Natural killer cell (primary cell): ENCODE measurements around the gene TRIP13. TPM values are rescaled to one million over a fixed set of nuclear protein-coding genes. Genes with fewer than 3 reads are reported as not detected.
A peak's percentile ranks its signal among the peaks of the same experiment; 100 is the strongest.
"Not testable (repeated sequence)": the region's sequence is repeated elsewhere in the genome, so short reads cannot be mapped to it uniquely, and the experiment has no call there.

Source experiments
- ATAC-seq, 3 donors: fragments of 150-1000 bp in 2 of 3; fragments of 200-7000 bp in 1 of 3; cut with Tn5 transposase; 1 replicate in 1 of 3; 2 replicates in 2 of 3; pipeline ENCODE4 v1.10.0; 2021; ENCODE audit warnings: mild to moderate bottlenecking in 2 of 3, moderate library complexity in 2 of 3
- DNase-seq, 2 donors: peaks; one replicate each; pipeline versions ENCODE4 v3.0.0 to v3.0.0-alpha.2; 2013 to 2021; ENCODE audit warnings: mixed read lengths in 1 of 2
- H3K27ac ChIP-seq: one replicate; pipeline ENCODE4 v1.5.1; 2013; ENCODE audit warnings: mild to moderate bottlenecking, low read length
- H3K27me3 ChIP-seq: one replicate; pipeline ENCODE4 v1.6.1; 2013; ENCODE audit warnings: low read length; ENCODE audit not compliant: control insufficient read depth, insufficient read depth
- H3K36me3 ChIP-seq: one replicate; pipeline ENCODE4 v1.6.1; 2013; ENCODE audit warnings: low read length; ENCODE audit not compliant: control insufficient read depth, insufficient read depth
- H3K4me1 ChIP-seq: one replicate; pipeline ENCODE4 v1.6.1; 2013; ENCODE audit warnings: low read length; ENCODE audit not compliant: control insufficient read depth, insufficient read depth
- H3K4me3 ChIP-seq: one replicate; pipeline ENCODE4 v1.5.1; 2013; ENCODE audit warnings: low read length
- H3K9me3 ChIP-seq: one replicate; pipeline ENCODE4 v1.6.1; 2013; ENCODE audit warnings: low read length; ENCODE audit not compliant: control insufficient read depth, insufficient read depth
- H3K27ac Mint-ChIP-seq, 2 donors: one replicate each; pipeline ENCODE4 v1.8.0; 2022; ENCODE audit warnings: mild to moderate bottlenecking in 2 of 2, mixed read lengths in 2 of 2, moderate library complexity in 1 of 2
- H3K27me3 Mint-ChIP-seq, 2 donors: one replicate each; pipeline ENCODE4 v1.8.0; 2022; ENCODE audit warnings: low read depth in 2 of 2, mixed read lengths in 2 of 2
- H3K36me3 Mint-ChIP-seq: one replicate; pipeline ENCODE4 v1.8.0; 2022; ENCODE audit warnings: mixed read lengths
- H3K4me1 Mint-ChIP-seq, 2 donors: one replicate each; pipeline ENCODE4 v1.8.0; 2022; ENCODE audit warnings: mixed read lengths in 2 of 2
- H3K4me3 Mint-ChIP-seq: one replicate; pipeline ENCODE4 v1.8.0; 2022; ENCODE audit warnings: mild to moderate bottlenecking, moderate library complexity, mixed read lengths
- H3K9me3 Mint-ChIP-seq, 2 donors: one replicate each; pipeline ENCODE4 v1.8.0; 2022; ENCODE audit warnings: mixed read lengths in 2 of 2
- CTCF ChIP-seq: fragments of 200-600 bp; IDR thresholded peaks from one replicate; pipeline ENCODE4 v1.8.0; 2022; ENCODE audit warnings: antibody characterized with exemption
- WGBS: methylation state at CpG from one replicate; pipeline ENCODE4 v1.1.7; 2013; ENCODE audit warnings: missing lambda C conversion rate; ENCODE audit not compliant: insufficient coverage; 5-methylcytosine and 5-hydroxymethylcytosine counted together
- intact Hi-C: fragments of 100-400 bp; cut with micrococcal nuclease; formaldehyde crosslinking; loops from one replicate; pipeline ENCODE4 v1.14.2; 2022
- total RNA-seq, 4 donors: library from RNA; stranded (reverse); fragments of 120-200 nt in 1 of 4; gene quantifications; one replicate each; pipeline versions ENCODE4 v1.2.3 to v1.2.4, GENCODE V29; 2013 to 2022

The TRIP13 gene, protein sequence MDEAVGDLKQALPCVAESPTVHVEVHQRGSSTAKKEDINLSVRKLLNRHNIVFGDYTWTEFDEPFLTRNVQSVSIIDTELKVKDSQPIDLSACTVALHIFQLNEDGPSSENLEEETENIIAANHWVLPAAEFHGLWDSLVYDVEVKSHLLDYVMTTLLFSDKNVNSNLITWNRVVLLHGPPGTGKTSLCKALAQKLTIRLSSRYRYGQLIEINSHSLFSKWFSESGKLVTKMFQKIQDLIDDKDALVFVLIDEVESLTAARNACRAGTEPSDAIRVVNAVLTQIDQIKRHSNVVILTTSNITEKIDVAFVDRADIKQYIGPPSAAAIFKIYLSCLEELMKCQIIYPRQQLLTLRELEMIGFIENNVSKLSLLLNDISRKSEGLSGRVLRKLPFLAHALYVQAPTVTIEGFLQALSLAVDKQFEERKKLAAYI
- total RNA-seq: under 1 TPM; 0.45 to 0.57 (median 0.56) TPM
- total RNA-seq (2013): 0.74 TPM

- Histone ChIP-seq H3K4me3 (peak within 1 kb of the TSS; percentile 72), H3K27ac (peak within 1 kb of the TSS; percentile 51), H3K9me3 (no peaks in the 10 kb centered on the region), H3K27me3 (no peaks in the 10 kb centered on the region), H3K36me3 (peaks cover 22% of the 10 kb centered on the region), H3K4me1 (peaks cover 23% of the 10 kb centered on the region)
- no peak for TF ChIP-seq CTCF
- DNase-seq (peak; percentile 80 to 93), ATAC-seq (peak; percentile 93 to 98 (median 96))
- Mint-ChIP-seq H3K9me3 (no peaks in the 10 kb centered on the region), H3K4me3 (peak within 1 kb of the TSS; percentile 83), H3K27me3 (no peaks in the 10 kb centered on the region), H3K36me3 (peaks cover 13% of the 10 kb centered on the region), H3K4me1 (peaks cover 8 to 12% of the 10 kb centered on the region in 2 donors), H3K27ac (peak within 1 kb of the TSS; percentile 63 to 76)
- WGBS: under 1% methylated on average over 91 of the region's 91 CpGs
- intact Hi-C loops: no loop called here
Measured at GRCh38 chr5:892394-893136, at the start of gene TRIP13, which contains the start of gene BRD9. Gene TRIP13, plus strand, starts transcription at chr5:892884. Its CDS starts 115 bp downstream, at chr5:892999. Gene BRD9, minus strand, starts transcription at chr5:892801. Its CDS starts 144 bp downstream, at chr5:892657.

GRCh38 chr5:843371-843770 is 49.3 kb upstream of the TRIP13 start:
- H3K36me3 Mint-ChIP-seq, H3K27ac ChIP-seq, intact Hi-C loops: not testable (repeated sequence)

GRCh38 chr5:843926-844325 is 48.8 kb upstream of the TRIP13 start:
- DNase-seq, intact Hi-C loops, H3K36me3 ChIP-seq, H3K4me1 ChIP-seq, H3K36me3 Mint-ChIP-seq, H3K4me3 Mint-ChIP-seq, H3K4me3 ChIP-seq, H3K27me3 ChIP-seq, ATAC-seq, H3K27ac Mint-ChIP-seq, H3K27me3 Mint-ChIP-seq, H3K9me3 ChIP-seq, H3K4me1 Mint-ChIP-seq, H3K9me3 Mint-ChIP-seq, H3K27ac ChIP-seq: not testable (repeated sequence)
- 86% methylated on average over 19 of the region's 22 CpGs for WGBS

More at GRCh38 chr5:843371-843770, 49.3 kb upstream of the TRIP13 start:
- H3K27me3 Mint-ChIP-seq, H3K9me3 Mint-ChIP-seq, H3K4me1 ChIP-seq, H3K9me3 ChIP-seq, H3K4me3 Mint-ChIP-seq, H3K27ac Mint-ChIP-seq, DNase-seq, H3K27me3 ChIP-seq, H3K4me3 ChIP-seq, H3K36me3 ChIP-seq, ATAC-seq, H3K4me1 Mint-ChIP-seq: not testable (repeated sequence)
- WGBS: 90% methylated on average over 11 of the region's 26 CpGs

GRCh38 chr5:844426-844825 is 48.3 kb upstream of the TRIP13 start:
- H3K27me3 ChIP-seq, H3K27ac Mint-ChIP-seq, H3K27ac ChIP-seq, H3K36me3 ChIP-seq, intact Hi-C loops, ATAC-seq, H3K9me3 Mint-ChIP-seq, DNase-seq, H3K36me3 Mint-ChIP-seq, H3K27me3 Mint-ChIP-seq, H3K4me3 ChIP-seq, H3K9me3 ChIP-seq, H3K4me3 Mint-ChIP-seq, H3K4me1 ChIP-seq, H3K4me1 Mint-ChIP-seq: not testable (repeated sequence)
- WGBS: 92% methylated on average over 14 of the region's 16 CpGs

- ATAC-seq, intact Hi-C loops, H3K4me3 ChIP-seq, H3K27ac Mint-ChIP-seq, H3K4me1 Mint-ChIP-seq, H3K27ac ChIP-seq, H3K4me3 Mint-ChIP-seq, H3K27me3 Mint-ChIP-seq, H3K36me3 ChIP-seq, DNase-seq, H3K4me1 ChIP-seq, H3K36me3 Mint-ChIP-seq, H3K9me3 Mint-ChIP-seq, H3K9me3 ChIP-seq, H3K27me3 ChIP-seq: not testable (repeated sequence)
- WGBS: 93% methylated on average over 12 of the region's 21 CpGs
Measured at GRCh38 chr5:845031-845675, 47.5 kb upstream of the TRIP13 start.

DNA sequence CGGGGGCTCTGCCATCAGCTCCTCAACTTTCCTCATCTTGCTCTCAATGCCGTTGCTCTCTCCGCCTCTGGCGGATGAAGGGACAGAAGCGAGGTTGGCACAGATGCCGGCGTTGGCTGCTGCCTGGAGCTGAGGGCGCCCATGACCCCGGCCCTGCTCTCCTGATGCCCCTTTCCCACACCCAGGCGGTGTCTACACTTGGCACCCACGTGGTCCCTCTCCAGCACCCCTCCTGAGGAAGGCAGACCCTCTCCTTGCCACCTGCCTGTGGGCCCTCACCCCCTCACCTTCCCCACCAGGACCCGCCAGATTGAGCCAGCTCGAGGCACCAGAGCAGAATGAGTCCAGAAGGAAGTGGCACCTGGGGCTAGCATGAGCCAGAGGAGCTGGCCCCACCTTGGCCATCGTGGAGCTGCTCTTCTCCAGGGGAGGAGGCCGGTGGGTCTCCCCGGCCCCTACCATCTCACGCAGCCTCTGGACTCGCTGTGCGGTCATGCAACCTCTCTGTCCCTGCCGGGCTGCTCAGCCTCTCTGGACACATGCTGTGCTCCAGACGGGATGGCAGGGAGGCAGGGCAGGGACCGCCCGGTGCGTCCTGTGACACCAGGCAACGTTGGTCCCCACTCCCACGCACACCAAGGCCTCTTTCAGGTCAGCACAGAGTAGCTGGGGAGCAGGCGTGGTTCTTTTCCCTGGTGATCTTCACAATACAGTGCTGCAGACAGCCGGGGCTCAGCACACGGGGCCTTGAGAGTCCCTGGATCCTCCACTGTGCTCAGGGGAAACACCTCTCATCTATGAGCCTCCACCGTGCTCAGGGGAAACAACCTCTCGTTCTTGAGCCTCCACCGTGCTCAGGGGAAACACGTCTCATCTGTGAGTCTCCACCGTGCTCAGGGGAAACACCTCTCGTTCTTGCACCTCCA is 46.7 kb upstream of the TRIP13 start:
- H3K36me3 ChIP-seq, DNase-seq, H3K27ac Mint-ChIP-seq, H3K9me3 ChIP-seq, H3K27me3 Mint-ChIP-seq, H3K27ac ChIP-seq, H3K9me3 Mint-ChIP-seq, H3K4me3 Mint-ChIP-seq, H3K4me1 ChIP-seq, intact Hi-C loops, H3K27me3 ChIP-seq, H3K36me3 Mint-ChIP-seq, ATAC-seq, H3K4me1 Mint-ChIP-seq, H3K4me3 ChIP-seq: not testable (repeated sequence)
- 81% methylated on average over 22 of the region's 35 CpGs for WGBS
